Brain microvascular endothelial cell (primary cell): ENCODE data around the gene PIGN.
A peak's percentile ranks its signal among the peaks of the same experiment; 100 is the strongest.

ENCODE experiments used
- DNase-seq: peaks from one replicate; pipeline ENCODE4 v3.0.0-alpha.2; 2020
- H3K27ac ChIP-seq: fragments of 250-450 bp; sonication (Bioruptor Pico); 2 replicates; pipeline ENCODE4 v1.5.1; 2020; ENCODE audit warnings: mild to moderate bottlenecking, moderate library complexity
- H3K27me3 ChIP-seq: fragments of 250-450 bp; sonication (Bioruptor Pico); replicated peaks from 2 replicates; pipeline ENCODE4 v1.5.1; 2020; ENCODE audit warnings: mild to moderate bottlenecking
- H3K36me3 ChIP-seq: fragments of 250-450 bp; sonication (Bioruptor Pico); replicated peaks from 2 replicates; pipeline ENCODE4 v1.5.1; 2020; ENCODE audit warnings: mild to moderate bottlenecking
- H3K4me3 ChIP-seq: 2 replicates; pipeline ENCODE4 v1.5.1; 2011; ENCODE audit warnings: low read depth, mild to moderate bottlenecking, control low read depth, low read length, moderate library complexity
- in situ Hi-C: cut with HindIII; loops from 2 replicates; pipeline ENCODE4 v1.10.0; 2017; ENCODE audit warnings: low sequenced_read_pairs, low pct_ligation_motif_present
- TF ChIP-seq, protein P1 (sequence below): IDR thresholded peaks from 2 replicates; pipeline ENCODE4 v1.5.1; 2011; ENCODE audit warnings: low read depth, mild to moderate bottlenecking, moderate library complexity, low read length, control low read depth, inconsistent platforms; ENCODE audit errors: missing control alignments

The PIGN gene

DNA sequence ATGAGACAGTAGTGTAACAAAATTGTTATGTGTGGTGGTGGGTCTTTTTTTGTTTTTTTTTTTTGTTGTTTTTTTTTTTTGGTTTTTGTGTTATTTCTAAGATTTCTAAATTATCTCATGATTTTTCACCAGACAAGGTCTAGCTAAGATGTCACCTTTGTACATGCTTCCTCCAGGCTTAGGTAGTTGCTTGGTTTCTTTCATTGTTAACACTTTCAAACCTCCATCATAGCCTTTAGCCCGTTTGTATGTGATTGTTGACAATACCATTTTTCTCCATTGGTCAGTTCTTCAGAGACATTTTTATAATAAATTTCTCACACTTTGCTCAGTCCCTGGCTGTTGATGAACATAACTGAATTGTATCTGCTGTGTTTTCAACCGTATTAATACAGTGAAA is 2.4 kb upstream of the PIGN start:
- in situ Hi-C loops: no loop called here
- Histone ChIP-seq H3K36me3 (no peaks in the 10 kb centered on the region), H3K27me3 (no peaks in the 10 kb centered on the region), H3K4me3 (no peak overlapping the region), H3K27ac (no peak overlapping the region)
- DNase-seq: no peak
- TF ChIP-seq, protein P1, sequence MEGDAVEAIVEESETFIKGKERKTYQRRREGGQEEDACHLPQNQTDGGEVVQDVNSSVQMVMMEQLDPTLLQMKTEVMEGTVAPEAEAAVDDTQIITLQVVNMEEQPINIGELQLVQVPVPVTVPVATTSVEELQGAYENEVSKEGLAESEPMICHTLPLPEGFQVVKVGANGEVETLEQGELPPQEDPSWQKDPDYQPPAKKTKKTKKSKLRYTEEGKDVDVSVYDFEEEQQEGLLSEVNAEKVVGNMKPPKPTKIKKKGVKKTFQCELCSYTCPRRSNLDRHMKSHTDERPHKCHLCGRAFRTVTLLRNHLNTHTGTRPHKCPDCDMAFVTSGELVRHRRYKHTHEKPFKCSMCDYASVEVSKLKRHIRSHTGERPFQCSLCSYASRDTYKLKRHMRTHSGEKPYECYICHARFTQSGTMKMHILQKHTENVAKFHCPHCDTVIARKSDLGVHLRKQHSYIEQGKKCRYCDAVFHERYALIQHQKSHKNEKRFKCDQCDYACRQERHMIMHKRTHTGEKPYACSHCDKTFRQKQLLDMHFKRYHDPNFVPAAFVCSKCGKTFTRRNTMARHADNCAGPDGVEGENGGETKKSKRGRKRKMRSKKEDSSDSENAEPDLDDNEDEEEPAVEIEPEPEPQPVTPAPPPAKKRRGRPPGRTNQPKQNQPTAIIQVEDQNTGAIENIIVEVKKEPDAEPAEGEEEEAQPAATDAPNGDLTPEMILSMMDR: no peak

DNA sequence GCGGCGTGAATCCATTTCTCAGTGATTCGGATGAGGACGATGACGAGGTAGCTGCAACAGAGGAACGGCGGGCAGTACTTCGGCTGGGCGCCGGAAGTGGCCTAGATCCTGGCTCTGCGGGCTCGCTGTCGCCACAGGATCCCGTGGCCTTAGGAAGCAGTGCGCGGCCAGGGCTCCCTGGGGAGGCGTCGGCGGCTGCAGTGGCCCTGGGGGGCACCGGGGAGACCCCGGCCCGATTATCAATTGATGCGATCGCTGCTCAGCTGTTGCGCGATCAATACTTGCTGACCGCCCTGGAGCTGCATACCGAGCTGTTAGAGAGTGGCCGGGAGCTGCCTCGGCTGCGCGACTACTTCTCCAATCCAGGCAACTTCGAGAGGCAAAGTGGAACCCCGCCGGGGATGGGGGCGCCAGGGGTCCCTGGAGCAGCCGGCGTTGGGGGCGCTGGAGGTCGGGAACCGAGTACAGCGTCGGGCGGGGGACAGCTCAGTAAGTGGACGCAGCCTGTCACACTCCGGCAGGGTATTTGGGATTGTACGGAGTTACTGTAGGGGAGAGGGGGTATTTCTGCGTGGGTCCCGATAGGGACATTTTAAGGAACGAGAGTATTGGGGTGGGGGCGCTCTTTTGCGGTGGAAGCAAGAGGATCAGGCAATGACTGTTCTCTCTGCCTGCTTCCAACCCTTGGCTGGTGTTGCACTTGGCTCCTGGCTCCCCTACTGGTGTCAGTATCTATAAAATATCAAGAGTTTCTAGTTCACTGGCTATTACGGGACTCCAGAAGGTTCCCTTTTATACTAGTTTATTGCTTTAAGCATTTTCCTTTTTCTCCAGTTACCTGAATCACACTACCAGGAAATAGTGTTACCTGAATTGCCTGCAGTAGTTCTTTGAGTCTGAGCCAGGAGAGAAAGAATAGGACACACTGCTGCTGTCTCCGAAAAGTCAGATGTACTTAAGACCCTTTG is 971 bp upstream of the PIGN start:
- in situ Hi-C loops: no loop called here
- TF ChIP-seq, protein P1: peak; percentile 27
- no peak for DNase-seq

DNA sequence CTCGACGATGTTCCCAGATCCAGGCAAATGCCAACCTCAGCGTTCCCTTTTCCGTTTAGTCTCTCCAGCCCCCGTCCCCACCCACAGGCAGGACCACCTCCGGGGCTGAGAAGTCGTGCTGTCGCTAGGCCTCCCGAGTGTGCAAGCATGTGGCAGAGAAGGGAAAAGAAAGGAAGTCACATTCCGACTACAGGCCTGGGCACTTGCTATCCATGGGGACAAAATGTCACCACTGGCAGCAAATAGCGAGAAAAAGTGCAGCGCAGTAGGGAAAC is 420 bp downstream of the PIGN start:
- peak; percentile 20 for DNase-seq
- peak overlapping the region; percentile 40 for H3K27ac ChIP-seq
- TF ChIP-seq, protein P1: no peak
- no peaks in the 10 kb centered on the region for H3K36me3 ChIP-seq
- H3K4me3 ChIP-seq: peak overlapping the region; percentile 99
- no peaks in the 10 kb centered on the region for H3K27me3 ChIP-seq
- in situ Hi-C loops: no loop called here

More for the DNA sequence above, 971 bp upstream of the PIGN start:
- Histone ChIP-seq H3K36me3 (no peaks in the 10 kb centered on the region), H3K4me3 (peak overlapping the region; percentile 99), H3K27me3 (no peaks in the 10 kb centered on the region), H3K27ac (peak overlapping the region; percentile 77)

DNA sequence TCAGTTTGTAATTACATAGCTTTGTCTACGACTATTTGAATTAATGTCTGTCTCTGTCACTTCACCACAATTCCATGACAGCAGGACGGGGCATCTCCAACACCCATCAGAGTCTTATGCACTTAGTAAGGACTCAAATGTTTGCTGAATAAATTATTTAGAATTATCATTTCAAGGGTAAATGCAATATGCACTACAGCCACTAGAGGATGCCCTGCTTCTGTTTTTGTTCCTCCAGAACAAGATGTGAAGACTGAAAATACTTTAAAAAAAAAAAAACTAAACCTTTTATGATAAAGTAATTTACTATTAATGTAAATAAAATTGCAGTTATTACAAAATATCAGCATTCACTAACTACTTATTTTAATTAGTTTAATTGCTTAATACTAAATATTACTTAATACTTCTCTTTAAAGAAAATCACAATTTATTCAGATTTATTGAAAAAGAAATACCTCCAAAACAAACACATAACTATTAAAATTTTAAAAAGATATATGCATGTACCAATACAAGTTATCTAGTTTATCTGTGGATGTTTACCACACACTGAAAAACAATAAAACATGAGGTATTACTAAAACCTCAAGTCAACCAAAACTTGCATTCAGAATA is 3.2 kb downstream of the PIGN start:
- no peak overlapping the region for H3K4me3 ChIP-seq
- H3K36me3 ChIP-seq: no peaks in the 10 kb centered on the region
- H3K27ac ChIP-seq: no peak overlapping the region
- in situ Hi-C loops: no loop called here
- peak; percentile 43 for DNase-seq
- TF ChIP-seq, protein P1: peak; percentile 83
- H3K27me3 ChIP-seq: no peaks in the 10 kb centered on the region

DNA sequence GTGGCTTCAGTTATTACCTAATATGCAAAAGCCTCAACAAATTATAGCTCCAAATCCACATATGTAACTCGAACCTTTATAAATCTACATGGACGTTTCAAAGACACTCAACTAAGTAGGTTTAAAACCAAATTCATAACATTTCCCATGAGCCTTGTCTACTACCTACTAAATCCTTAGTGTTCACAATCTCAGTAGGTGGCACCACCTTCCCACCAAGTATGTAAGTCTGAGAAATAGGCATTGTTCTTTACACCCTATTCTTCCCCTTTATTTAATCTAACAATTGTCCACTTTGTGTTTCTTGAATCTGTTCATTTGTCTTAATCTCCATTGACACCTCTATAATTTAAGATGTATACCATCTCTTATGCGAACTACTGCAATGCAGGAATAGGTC is 4.6 kb downstream of the PIGN start:
- no peaks in the 10 kb centered on the region for H3K27me3 ChIP-seq
- TF ChIP-seq, protein P1: no peak
- in situ Hi-C loops: no loop called here
- no peak overlapping the region for H3K4me3 ChIP-seq
- no peak for DNase-seq
- H3K36me3 ChIP-seq: no peaks in the 10 kb centered on the region
- H3K27ac ChIP-seq: no peak overlapping the region
